Activated T-cell treated with anti-CD3 and anti-CD28 coated beads for 24 hours (primary cell): ENCODE data around the gene PTPN13.
"Not testable (repeated sequence)": the region's sequence is repeated elsewhere in the genome, so short reads cannot be mapped to it uniquely, and the experiment has no call there.

Experiments used
- DNase-seq: peaks from one replicate; pipeline ENCODE4 v3.0.0-alpha.2; 2020; ENCODE audit warnings: low read depth

Gene PTPN13

DNA sequence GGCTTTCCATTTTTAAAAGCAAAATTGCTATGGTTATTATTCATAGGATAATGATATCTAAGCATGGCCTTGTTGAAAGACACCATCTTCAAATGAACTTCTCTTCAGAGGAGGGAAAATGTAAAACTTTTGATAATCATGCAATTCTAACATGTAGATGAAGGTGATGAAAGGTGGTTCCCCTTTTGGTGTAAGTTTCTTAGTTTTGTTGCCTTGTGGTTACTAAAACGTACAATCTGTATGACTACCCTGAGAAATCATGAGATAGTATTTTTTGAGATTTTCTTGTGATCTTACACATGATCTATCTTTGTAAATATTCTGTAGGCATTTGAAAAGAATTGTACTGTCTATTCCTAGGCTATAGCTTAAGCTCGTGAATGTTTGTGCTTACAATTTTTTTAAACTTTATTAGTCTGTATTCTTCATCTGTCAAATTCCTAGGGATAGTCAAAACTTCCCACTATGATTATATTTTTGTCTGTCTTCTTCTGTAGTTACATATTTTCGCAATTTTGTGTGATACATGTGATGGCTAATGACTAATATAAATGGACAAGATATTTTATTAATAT, 47.5 kb downstream of the PTPN13 start:
- no peak for DNase-seq

GRCh38 chr4:86644892-86645291, 50.8 kb downstream of the PTPN13 start:
- DNase-seq = no peak

DNA sequence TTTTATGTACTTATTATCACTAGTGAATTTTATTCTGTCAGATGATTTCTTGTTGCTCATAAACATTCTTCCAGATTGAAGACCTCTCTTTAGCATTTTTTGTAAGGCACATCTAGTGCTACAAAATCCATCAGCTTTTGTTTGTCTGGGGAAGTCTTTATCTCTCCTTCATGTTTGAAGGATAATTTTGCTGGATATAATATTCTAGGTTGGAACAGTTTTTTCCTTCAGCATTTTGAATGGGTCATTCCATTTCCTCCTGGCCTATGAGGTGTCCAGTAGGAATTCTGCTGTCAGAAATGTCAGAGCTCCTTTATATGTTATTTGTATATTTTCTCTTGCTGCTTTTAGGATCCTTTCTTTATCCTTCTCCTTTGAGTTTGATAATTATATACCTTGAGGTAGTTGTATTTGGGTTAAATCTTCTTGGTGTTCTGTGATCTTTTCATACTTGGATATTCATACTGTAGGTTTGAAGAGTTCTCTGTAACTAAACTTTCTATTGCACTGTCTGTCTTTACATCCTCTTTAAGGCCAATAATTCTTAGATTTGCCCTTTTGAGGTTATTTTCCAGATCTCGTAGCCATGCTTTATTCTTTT, 58.3 kb downstream of the PTPN13 start:
- DNase-seq = no peak

GRCh38 chr4:86653237-86653865, 59.2 kb downstream of the PTPN13 start:
- no peak for DNase-seq

- not testable (repeated sequence) for DNase-seq
Measured at GRCh38 chr4:86656781-86657180, 62.7 kb downstream of the PTPN13 start.

- DNase-seq = no peak
Measured at GRCh38 chr4:86657382-86657781, 63.3 kb downstream of the PTPN13 start.

- DNase-seq = no peak
Measured at GRCh38 chr4:86657910-86658309, 63.8 kb downstream of the PTPN13 start.

- DNase-seq = no peak
Measured at GRCh38 chr4:86660401-86660800, 66.3 kb downstream of the PTPN13 start.

DNA sequence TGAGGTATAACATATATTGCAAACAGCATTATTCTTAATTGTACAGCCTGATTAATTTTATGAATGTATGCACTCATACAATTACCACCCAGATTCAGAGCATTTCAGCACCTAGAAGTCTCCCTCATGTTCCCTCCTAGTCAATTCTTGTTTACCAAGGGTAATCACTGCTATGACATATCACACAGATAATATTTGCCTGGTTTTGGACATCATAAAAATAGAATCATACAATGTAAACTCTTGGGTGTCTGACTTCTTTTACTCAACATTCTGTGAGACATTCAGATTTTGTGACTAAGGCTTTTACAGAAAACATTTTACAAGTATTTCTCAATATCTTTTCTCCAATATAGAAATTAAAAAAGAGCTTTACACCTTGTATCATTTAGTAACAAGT, 66.9 kb downstream of the PTPN13 start:
- DNase-seq = no peak

GRCh38 chr4:86661418-86661817, 67.3 kb downstream of the PTPN13 start:
- DNase-seq = no peak

DNA sequence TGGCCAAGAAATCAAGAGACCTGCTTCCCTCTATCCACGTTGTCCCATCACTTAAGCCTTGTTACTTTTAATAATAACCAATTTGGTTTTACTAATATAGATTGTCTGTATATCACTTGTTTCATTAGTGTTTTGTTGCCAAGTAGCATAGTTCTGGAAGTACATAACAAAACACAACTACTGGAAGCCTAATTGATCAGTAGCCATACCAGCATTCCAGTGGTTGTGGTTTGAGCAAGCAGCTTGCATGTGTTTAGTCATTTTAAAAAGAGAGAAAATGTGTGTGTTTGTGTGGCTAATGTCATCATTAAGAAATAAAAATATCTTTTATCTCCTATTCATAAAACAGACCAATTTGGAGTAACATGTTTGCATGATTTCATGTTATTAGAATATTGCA, 70.8 kb downstream of the PTPN13 start:
- no peak for DNase-seq

DNA sequence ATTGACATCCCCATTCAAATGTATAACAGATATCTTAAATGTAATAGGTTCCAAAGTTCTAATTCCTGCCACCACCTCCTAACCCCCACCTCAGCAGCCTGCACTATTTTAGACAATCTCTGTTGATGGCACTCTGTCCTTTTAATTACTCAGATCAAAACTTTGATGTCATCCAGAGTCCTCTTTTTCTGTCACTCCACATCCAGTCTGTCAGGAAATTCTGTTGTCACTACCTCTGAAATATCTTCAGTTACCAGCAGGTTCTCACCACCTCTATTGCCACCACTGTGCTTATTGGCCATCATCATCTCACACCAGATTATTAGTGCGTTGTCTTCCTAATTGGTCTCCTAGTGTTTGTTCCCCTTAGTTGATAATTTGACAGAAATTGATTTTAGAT, 76.2 kb downstream of the PTPN13 start:
- no peak for DNase-seq

GRCh38 chr4:86670756-86671155, 76.6 kb downstream of the PTPN13 start:
- DNase-seq = no peak

GRCh38 chr4:86675548-86675947, 81.4 kb downstream of the PTPN13 start:
- DNase-seq = no peak

DNA sequence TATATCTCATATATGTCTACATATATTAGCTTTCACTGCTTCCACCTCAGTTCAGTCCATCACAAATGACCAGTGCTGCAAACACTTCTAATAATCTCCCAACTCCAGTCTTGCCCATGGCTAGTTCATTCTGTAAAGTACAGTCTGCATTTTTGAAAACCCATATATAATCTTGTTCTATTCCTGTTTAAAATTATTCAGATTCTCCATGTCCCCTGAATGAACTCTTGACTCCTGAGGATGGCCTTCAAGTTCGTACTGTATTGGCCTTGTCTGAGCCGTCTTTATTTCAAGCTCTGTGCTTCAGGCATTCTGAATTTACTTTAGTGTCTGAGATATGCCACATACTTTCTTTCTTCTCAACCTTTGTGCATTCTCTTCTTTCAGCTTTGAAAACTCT, 84.7 kb downstream of the PTPN13 start:
- no peak for DNase-seq

- DNase-seq = no peak
Measured at GRCh38 chr4:86679441-86679840, 85.3 kb downstream of the PTPN13 start.

- no peak for DNase-seq
Measured at GRCh38 chr4:86683167-86683566, 89.1 kb downstream of the PTPN13 start.

- DNase-seq = no peak
Measured at GRCh38 chr4:86683983-86684382, 89.9 kb downstream of the PTPN13 start.

- no peak for DNase-seq
Measured at GRCh38 chr4:86685401-86685800, 91.3 kb downstream of the PTPN13 start.

- no peak for DNase-seq
Measured at GRCh38 chr4:86686741-86687140, 92.6 kb downstream of the PTPN13 start.

- no peak for DNase-seq
Measured at GRCh38 chr4:86688026-86688425, 93.9 kb downstream of the PTPN13 start.

DNA sequence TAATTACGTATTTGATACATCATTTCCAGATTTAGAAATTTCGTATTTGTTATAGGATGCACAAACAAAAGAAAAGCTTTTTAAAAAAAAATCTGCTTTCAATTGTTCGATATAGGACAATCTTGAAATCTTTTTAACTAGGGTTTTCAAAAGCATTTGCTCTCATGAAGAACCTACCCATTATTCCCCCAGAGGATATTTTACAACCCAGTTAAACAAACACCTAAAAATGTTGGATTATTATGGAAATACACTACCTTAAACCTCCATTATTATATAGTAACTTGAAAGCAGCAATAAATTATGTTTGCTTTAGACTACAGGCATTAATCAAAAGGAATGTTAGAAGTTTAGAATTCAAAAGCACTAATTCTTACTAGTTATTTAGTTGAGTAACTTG, 110.5 kb downstream of the PTPN13 start:
- DNase-seq = no peak

- DNase-seq = no peak
Measured at GRCh38 chr4:86706923-86707597, 112.9 kb downstream of the PTPN13 start.
